ENCODE data around the gene KCNQ1. TPM values are rescaled to one million over a fixed set of nuclear protein-coding genes. Genes with fewer than 3 reads are reported as not detected.

The KCNQ1 gene
- total RNA-seq, 1 donor from 2014 or later: 0.86 TPM

GRCh38 chr11:2761131-2762030 is 316.6 kb downstream of the KCNQ1 start:
- peaks cover 8% of the 10 kb centered on the region for H3K9me3 Mint-ChIP-seq
- H3K27me3 Mint-ChIP-seq (ENCODE audit: low read depth): no peaks in the 10 kb centered on the region

GRCh38 chr11:2762031-2762380 is 317.2 kb downstream of the KCNQ1 start:
- Mint-ChIP-seq H3K4me3 (no peak overlapping the region), H3K27me3 (ENCODE audit: low read depth) (no peaks in the 10 kb centered on the region), H3K27ac (ENCODE audit: unreplicated experiment) (no peak overlapping the region), H3K9me3 (peaks cover 8% of the 10 kb centered on the region), H3K36me3 (ENCODE audit: low read depth) (no peaks in the 10 kb centered on the region), H3K4me1 (no peaks in the 10 kb centered on the region)
- TF ChIP-seq, protein P1, sequence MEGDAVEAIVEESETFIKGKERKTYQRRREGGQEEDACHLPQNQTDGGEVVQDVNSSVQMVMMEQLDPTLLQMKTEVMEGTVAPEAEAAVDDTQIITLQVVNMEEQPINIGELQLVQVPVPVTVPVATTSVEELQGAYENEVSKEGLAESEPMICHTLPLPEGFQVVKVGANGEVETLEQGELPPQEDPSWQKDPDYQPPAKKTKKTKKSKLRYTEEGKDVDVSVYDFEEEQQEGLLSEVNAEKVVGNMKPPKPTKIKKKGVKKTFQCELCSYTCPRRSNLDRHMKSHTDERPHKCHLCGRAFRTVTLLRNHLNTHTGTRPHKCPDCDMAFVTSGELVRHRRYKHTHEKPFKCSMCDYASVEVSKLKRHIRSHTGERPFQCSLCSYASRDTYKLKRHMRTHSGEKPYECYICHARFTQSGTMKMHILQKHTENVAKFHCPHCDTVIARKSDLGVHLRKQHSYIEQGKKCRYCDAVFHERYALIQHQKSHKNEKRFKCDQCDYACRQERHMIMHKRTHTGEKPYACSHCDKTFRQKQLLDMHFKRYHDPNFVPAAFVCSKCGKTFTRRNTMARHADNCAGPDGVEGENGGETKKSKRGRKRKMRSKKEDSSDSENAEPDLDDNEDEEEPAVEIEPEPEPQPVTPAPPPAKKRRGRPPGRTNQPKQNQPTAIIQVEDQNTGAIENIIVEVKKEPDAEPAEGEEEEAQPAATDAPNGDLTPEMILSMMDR (conservative IDR thresholded peaks at IDR 0.05): no peak
- no peak for DNase-seq (ENCODE audit: low read depth, low spot score)

More at GRCh38 chr11:2761131-2762030, 316.6 kb downstream of the KCNQ1 start:
- DNase-seq (ENCODE audit: low read depth, low spot score): no peak
- no peaks in the 10 kb centered on the region for H3K4me1 Mint-ChIP-seq
- no peaks in the 10 kb centered on the region for H3K36me3 Mint-ChIP-seq (ENCODE audit: low read depth)
- H3K4me3 Mint-ChIP-seq: no peak overlapping the region
- H3K27ac Mint-ChIP-seq (ENCODE audit: unreplicated experiment): no peak overlapping the region
- TF ChIP-seq, protein P1 (conservative IDR thresholded peaks at IDR 0.05): no peak

- H3K27me3 Mint-ChIP-seq (ENCODE audit: low read depth): no peaks in the 10 kb centered on the region
- no peaks in the 10 kb centered on the region for H3K4me1 Mint-ChIP-seq
- TF ChIP-seq, protein P1 (conservative IDR thresholded peaks at IDR 0.05): no peak
- no peaks in the 10 kb centered on the region for H3K36me3 Mint-ChIP-seq (ENCODE audit: low read depth)
- H3K9me3 Mint-ChIP-seq: peaks cover 9% of the 10 kb centered on the region
- no peak for DNase-seq (ENCODE audit: low read depth, low spot score)
- H3K27ac Mint-ChIP-seq (ENCODE audit: unreplicated experiment): no peak overlapping the region
- H3K4me3 Mint-ChIP-seq: no peak overlapping the region
Observed at GRCh38 chr11:2762451-2762850, 317.6 kb downstream of the KCNQ1 start.

DNA sequence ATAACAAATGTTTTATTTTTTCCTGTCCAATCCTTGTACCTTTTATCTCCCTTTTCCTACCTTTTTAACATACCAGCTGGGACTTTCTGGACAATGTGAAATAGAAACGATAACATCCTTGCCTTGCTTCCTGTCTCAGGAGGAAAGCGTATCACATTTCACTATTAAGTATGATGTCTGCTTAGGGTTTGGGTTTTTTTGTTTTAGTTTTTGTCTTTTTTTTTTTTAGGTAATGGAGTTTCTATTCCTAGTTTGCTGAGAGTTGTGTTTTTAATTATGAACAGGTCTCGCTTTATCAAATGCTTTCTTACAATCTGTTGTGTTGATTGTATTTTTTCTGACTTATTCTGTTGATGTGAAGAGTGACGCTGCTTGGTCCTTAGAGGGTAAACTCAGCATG is 319.2 kb downstream of the KCNQ1 start:
- Mint-ChIP-seq H3K4me1 (peaks cover 4% of the 10 kb centered on the region), H3K4me3 (no peak overlapping the region), H3K9me3 (peaks cover 5% of the 10 kb centered on the region), H3K27ac (ENCODE audit: unreplicated experiment) (no peak overlapping the region), H3K27me3 (ENCODE audit: low read depth) (no peaks in the 10 kb centered on the region), H3K36me3 (ENCODE audit: low read depth) (no peaks in the 10 kb centered on the region)
- no peak for DNase-seq (ENCODE audit: low read depth, low spot score)
- TF ChIP-seq, protein P1 (conservative IDR thresholded peaks at IDR 0.05): no peak

DNA sequence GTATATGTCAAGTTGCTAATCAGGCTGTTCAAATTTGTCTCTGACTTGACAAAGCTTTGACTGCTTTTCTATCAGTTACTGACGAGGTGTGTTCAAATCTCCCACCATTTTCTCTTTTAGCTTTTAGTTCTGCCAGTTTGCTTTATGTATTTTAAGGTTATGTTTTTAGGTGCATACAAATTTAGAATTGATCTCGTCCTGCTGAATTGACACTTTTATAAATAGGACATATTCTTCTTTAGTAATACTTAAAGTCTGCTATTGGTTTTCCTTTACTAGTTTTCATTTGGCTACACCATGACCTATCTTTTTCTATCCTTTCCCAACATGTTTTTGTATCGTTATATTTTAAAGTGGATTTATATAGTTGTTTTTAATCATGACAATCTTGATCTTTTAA is 320.7 kb downstream of the KCNQ1 start:
- no peak for DNase-seq (ENCODE audit: low read depth, low spot score)
- TF ChIP-seq, protein P1 (conservative IDR thresholded peaks at IDR 0.05): no peak
- Mint-ChIP-seq H3K9me3 (peaks cover 5% of the 10 kb centered on the region), H3K4me1 (peaks cover 4% of the 10 kb centered on the region), H3K4me3 (no peak overlapping the region), H3K27me3 (ENCODE audit: low read depth) (no peaks in the 10 kb centered on the region), H3K36me3 (ENCODE audit: low read depth) (no peaks in the 10 kb centered on the region), H3K27ac (ENCODE audit: unreplicated experiment) (no peak overlapping the region)
